ENCODE measurements around the gene ZNF865.

DNA sequence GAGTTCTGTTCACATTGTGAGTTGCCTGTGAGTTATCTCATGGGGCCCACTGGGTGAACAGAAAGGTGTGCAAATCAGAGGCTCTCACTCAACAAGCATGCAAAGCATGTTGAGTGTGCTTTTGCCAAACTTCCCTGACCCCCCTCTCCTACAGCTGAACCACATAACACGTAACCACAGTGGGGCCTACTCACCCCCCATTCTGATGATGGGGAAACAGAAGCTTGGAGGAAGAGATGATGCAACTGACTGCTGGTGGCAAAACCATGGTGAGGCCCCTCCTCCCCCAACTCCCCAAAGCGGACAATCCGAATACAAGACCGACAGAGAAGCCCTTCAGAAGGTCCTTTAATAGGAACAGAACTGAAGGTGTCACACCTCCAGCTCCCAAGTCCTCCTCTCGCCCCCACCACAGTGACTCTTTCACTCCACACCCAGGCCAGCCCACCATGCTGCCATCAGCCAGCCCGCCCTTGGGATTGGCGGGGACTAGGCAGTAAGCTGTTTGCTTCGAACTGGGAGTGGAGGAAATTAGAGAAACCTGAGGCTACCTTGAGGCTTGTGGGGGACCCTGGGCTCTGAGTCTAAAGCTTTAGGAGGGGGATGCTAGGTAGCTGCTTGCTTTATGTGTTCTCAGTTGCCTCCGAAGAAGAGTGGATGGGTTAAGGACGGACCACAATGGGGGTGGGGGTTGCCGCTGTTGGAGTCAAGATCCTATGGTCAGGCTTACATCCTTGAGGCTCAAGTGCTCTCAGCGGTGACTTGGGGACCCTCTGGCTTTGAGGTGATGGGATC, 15.2 kb downstream of the ZNF865 start:
- TF ChIP-seq, protein P1, sequence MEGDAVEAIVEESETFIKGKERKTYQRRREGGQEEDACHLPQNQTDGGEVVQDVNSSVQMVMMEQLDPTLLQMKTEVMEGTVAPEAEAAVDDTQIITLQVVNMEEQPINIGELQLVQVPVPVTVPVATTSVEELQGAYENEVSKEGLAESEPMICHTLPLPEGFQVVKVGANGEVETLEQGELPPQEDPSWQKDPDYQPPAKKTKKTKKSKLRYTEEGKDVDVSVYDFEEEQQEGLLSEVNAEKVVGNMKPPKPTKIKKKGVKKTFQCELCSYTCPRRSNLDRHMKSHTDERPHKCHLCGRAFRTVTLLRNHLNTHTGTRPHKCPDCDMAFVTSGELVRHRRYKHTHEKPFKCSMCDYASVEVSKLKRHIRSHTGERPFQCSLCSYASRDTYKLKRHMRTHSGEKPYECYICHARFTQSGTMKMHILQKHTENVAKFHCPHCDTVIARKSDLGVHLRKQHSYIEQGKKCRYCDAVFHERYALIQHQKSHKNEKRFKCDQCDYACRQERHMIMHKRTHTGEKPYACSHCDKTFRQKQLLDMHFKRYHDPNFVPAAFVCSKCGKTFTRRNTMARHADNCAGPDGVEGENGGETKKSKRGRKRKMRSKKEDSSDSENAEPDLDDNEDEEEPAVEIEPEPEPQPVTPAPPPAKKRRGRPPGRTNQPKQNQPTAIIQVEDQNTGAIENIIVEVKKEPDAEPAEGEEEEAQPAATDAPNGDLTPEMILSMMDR (IDR thresholded peaks at IDR 0.05): no peak
- TF ChIP-seq NR3C1 (CRISPR knock-in tag; conservative IDR thresholded peaks at IDR 0.05; ENCODE audit: low read depth): no peak
- TF ChIP-seq, protein P2, sequence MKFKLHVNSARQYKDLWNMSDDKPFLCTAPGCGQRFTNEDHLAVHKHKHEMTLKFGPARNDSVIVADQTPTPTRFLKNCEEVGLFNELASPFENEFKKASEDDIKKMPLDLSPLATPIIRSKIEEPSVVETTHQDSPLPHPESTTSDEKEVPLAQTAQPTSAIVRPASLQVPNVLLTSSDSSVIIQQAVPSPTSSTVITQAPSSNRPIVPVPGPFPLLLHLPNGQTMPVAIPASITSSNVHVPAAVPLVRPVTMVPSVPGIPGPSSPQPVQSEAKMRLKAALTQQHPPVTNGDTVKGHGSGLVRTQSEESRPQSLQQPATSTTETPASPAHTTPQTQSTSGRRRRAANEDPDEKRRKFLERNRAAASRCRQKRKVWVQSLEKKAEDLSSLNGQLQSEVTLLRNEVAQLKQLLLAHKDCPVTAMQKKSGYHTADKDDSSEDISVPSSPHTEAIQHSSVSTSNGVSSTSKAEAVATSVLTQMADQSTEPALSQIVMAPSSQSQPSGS (CRISPR knock-in tag; IDR thresholded peaks at IDR 0.05; ENCODE audit: borderline replicate concordance, low read depth): no peak
